ENCODE results near the gene PTPRA. TPM values are rescaled to one million over a fixed set of nuclear protein-coding genes. Genes with fewer than 3 reads are reported as not detected.

The PTPRA gene
- total and polyA plus RNA-seq, 10 of the 15 experiments (the other 5 are each of a cell fraction or from before 2014, with no cell fraction given) = 3.9 to 62.1 (median 34.6) TPM

DNA sequence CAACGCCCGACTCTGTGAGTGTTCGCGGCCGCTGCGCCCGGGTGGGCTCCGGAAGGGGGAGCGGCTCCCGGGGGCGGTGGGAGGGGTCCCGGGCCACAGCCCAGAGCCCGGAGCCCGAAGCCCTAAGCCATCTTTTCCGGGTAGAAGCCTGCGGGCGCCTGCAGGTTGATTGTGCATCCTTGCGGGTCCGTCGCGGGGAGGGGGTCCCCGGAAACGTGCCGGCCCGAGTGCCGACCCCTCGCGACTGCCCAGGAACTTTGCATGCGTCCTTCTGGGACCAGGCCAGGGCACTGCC is 413 bp downstream of the PTPRA start (continued):
- TF ChIP-seq SIN3A (IDR thresholded peaks at IDR 0.05; ENCODE audit: low read depth, low read length) (0 out of 2 replicates have a peak, but pooled peaks have one; percentile 25), GATAD2B (conservative IDR thresholded peaks at IDR 0.05; ENCODE audit: low read depth) (no peak; the same call in 1 of the 2 replicates), ESRRA (IDR thresholded peaks at IDR 0.05; ENCODE audit: low read length) (no peak), CREM (IDR thresholded peaks at IDR 0.05; ENCODE audit: low read depth) (no peak), BCL11A (IDR thresholded peaks at IDR 0.05; ENCODE audit: low read depth, low read length) (no peak), BHLHE40 (IDR thresholded peaks at IDR 0.05; ENCODE audit: borderline replicate concordance in 1 of 2, low read depth in 2 of 2, low read length in 1 of 2) (peak; percentile 19 to 62; a peak in 2 of 4 replicates), IKZF2 (IDR thresholded peaks at IDR 0.05) (no peak), SREBF2 (IDR thresholded peaks at IDR 0.05; ENCODE audit: low read length) (no peak), IKZF1 (conservative IDR thresholded peaks at IDR 0.05) (0 out of 2 replicates have a peak, but pooled peaks have one; percentile 6), TCF7 (IDR thresholded peaks at IDR 0.05; ENCODE audit: borderline replicate concordance) (no peak), NR2C2 (IDR thresholded peaks at IDR 0.05; ENCODE audit: borderline replicate concordance, control insufficient read depth, insufficient read length, low read depth) (no peak), LARP7 (IDR thresholded peaks at IDR 0.05) (no peak), YY1 (IDR thresholded peaks at IDR 0.05; ENCODE audit: low read depth, low read length) (peak; percentile 52; the same call in 1 of the 2 replicates), SPI1 (IDR thresholded peaks at IDR 0.05; ENCODE audit: borderline replicate concordance, insufficient read depth, low read depth, low read length) (no peak)
- TF ChIP-seq, protein P1, sequence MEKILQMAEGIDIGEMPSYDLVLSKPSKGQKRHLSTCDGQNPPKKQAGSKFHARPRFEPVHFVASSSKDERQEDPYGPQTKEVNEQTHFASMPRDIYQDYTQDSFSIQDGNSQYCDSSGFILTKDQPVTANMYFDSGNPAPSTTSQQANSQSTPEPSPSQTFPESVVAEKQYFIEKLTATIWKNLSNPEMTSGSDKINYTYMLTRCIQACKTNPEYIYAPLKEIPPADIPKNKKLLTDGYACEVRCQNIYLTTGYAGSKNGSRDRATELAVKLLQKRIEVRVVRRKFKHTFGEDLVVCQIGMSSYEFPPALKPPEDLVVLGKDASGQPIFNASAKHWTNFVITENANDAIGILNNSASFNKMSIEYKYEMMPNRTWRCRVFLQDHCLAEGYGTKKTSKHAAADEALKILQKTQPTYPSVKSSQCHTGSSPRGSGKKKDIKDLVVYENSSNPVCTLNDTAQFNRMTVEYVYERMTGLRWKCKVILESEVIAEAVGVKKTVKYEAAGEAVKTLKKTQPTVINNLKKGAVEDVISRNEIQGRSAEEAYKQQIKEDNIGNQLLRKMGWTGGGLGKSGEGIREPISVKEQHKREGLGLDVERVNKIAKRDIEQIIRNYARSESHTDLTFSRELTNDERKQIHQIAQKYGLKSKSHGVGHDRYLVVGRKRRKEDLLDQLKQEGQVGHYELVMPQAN (conservative IDR thresholded peaks at IDR 0.05) = 0 out of 2 replicates have a peak, but pooled peaks have one; percentile 9
- TF ChIP-seq, protein P2, sequence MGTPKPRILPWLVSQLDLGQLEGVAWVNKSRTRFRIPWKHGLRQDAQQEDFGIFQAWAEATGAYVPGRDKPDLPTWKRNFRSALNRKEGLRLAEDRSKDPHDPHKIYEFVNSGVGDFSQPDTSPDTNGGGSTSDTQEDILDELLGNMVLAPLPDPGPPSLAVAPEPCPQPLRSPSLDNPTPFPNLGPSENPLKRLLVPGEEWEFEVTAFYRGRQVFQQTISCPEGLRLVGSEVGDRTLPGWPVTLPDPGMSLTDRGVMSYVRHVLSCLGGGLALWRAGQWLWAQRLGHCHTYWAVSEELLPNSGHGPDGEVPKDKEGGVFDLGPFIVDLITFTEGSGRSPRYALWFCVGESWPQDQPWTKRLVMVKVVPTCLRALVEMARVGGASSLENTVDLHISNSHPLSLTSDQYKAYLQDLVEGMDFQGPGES (IDR thresholded peaks at IDR 0.05) = no peak
- TF ChIP-seq, protein P3, sequence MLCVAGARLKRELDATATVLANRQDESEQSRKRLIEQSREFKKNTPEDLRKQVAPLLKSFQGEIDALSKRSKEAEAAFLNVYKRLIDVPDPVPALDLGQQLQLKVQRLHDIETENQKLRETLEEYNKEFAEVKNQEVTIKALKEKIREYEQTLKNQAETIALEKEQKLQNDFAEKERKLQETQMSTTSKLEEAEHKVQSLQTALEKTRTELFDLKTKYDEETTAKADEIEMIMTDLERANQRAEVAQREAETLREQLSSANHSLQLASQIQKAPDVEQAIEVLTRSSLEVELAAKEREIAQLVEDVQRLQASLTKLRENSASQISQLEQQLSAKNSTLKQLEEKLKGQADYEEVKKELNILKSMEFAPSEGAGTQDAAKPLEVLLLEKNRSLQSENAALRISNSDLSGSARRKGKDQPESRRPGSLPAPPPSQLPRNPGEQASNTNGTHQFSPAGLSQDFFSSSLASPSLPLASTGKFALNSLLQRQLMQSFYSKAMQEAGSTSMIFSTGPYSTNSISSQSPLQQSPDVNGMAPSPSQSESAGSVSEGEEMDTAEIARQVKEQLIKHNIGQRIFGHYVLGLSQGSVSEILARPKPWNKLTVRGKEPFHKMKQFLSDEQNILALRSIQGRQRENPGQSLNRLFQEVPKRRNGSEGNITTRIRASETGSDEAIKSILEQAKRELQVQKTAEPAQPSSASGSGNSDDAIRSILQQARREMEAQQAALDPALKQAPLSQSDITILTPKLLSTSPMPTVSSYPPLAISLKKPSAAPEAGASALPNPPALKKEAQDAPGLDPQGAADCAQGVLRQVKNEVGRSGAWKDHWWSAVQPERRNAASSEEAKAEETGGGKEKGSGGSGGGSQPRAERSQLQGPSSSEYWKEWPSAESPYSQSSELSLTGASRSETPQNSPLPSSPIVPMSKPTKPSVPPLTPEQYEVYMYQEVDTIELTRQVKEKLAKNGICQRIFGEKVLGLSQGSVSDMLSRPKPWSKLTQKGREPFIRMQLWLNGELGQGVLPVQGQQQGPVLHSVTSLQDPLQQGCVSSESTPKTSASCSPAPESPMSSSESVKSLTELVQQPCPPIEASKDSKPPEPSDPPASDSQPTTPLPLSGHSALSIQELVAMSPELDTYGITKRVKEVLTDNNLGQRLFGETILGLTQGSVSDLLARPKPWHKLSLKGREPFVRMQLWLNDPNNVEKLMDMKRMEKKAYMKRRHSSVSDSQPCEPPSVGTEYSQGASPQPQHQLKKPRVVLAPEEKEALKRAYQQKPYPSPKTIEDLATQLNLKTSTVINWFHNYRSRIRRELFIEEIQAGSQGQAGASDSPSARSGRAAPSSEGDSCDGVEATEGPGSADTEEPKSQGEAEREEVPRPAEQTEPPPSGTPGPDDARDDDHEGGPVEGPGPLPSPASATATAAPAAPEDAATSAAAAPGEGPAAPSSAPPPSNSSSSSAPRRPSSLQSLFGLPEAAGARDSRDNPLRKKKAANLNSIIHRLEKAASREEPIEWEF (IDR thresholded peaks at IDR 0.05; ENCODE audit: insufficient replicate concordance, low read depth, low read length) = no peak
